ENCODE data around the gene SFN. TPM values are rescaled to one million over a fixed set of nuclear protein-coding genes. Genes with fewer than 3 reads are reported as not detected.

Gene SFN
- total RNA-seq, 4 donors from 2014 or later, result 0.81 to 51.6 (median 6.9) TPM

- Histone ChIP-seq H3K27me3 (no peaks in the 10 kb centered on the region), H3K36me3 (peaks cover 0 to 82% of the 10 kb centered on the region in 2 donors), H3K4me1 (peaks cover 3 to 35% (median 17%) of the 10 kb centered on the region in 3 donors), H3K27ac (no peak overlapping the region), H3K9me3 (no peaks in the 10 kb centered on the region), H3K4me3 (no peak overlapping the region)
- no peak for ATAC-seq
- 100% methylated on average over 1 of the region's 1 CpG; no CpG with 5 or more reads in 1 of the 2 donors for WGBS, 2 donors (ENCODE audit: low coverage in 1 of 2)
- no peak for TF ChIP-seq POLR2AphosphoS5 (IDR thresholded peaks at IDR 0.05)
- TF ChIP-seq EP300 (IDR thresholded peaks at IDR 0.05), result no peak
- TF ChIP-seq POLR2A (IDR thresholded peaks at IDR 0.05), result no peak
- no peak for TF ChIP-seq CTCF (IDR thresholded peaks at IDR 0.05)
Measured at GRCh38 chr1:26888231-26888630, 25.3 kb downstream of the SFN start.

- H3K4me1 ChIP-seq, result peaks cover 3 to 38% (median 17%) of the 10 kb centered on the region in 3 donors
- ATAC-seq, result peak; percentile 89
- TF ChIP-seq POLR2A (IDR thresholded peaks at IDR 0.05) (peak; percentile 58 to 64), POLR2AphosphoS5 (IDR thresholded peaks at IDR 0.05) (peak; percentile 89), EP300 (IDR thresholded peaks at IDR 0.05) (no peak)
- H3K27me3 ChIP-seq, result no peaks in the 10 kb centered on the region
- H3K36me3 ChIP-seq, result peaks cover 0 to 82% of the 10 kb centered on the region in 2 donors
- peak within 1 kb of the TSS; percentile 79 to 98 (median 90) for H3K27ac ChIP-seq
- no peaks in the 10 kb centered on the region for H3K9me3 ChIP-seq
- WGBS, 2 donors (ENCODE audit: low coverage in 1 of 2), result 1 to 3% methylated on average over 8 to 21 of the region's 89 CpGs
- peak within 1 kb of the TSS; percentile 67 to 96 for H3K4me3 ChIP-seq
Measured at GRCh38 chr1:26889551-26890466, 26.9 kb downstream of the SFN start, which contains the start of gene GPN2. GPN2 (minus strand) TSS chr1:26890283; CDS start chr1:26890096, 187 bp downstream.

- no peaks in the 10 kb centered on the region for H3K27me3 ChIP-seq
- H3K36me3 ChIP-seq, result peaks cover 0 to 82% of the 10 kb centered on the region in 2 donors
- peak; percentile 32 for ATAC-seq
- TF ChIP-seq CTCF (IDR thresholded peaks at IDR 0.05) (no peak), POLR2AphosphoS5 (IDR thresholded peaks at IDR 0.05) (no peak), POLR2A (IDR thresholded peaks at IDR 0.05) (no peak), EP300 (IDR thresholded peaks at IDR 0.05) (no peak)
- H3K4me3 ChIP-seq, result peak overlapping the region; percentile 67 to 96
- no peaks in the 10 kb centered on the region for H3K9me3 ChIP-seq
- 2 to 14% methylated on average over 2 to 10 of the region's 12 CpGs for WGBS, 2 donors (ENCODE audit: low coverage in 1 of 2)
- peaks cover 3 to 41% (median 17%) of the 10 kb centered on the region in 3 donors for H3K4me1 ChIP-seq
- H3K27ac ChIP-seq, result peak overlapping the region; percentile 79 to 98 (median 90)
Measured at GRCh38 chr1:26890467-26890796, 27.5 kb downstream of the SFN start.

- Histone ChIP-seq H3K4me1 (peaks cover 2 to 35% (median 12%) of the 10 kb centered on the region in 3 donors), H3K27me3 (no peaks in the 10 kb centered on the region), H3K4me3 (no peak overlapping the region), H3K36me3 (peaks cover 0 to 81% of the 10 kb centered on the region in 2 donors), H3K27ac (no peak overlapping the region), H3K9me3 (no peaks in the 10 kb centered on the region)
- WGBS, 2 donors (ENCODE audit: low coverage in 1 of 2), result 83 to 87% methylated on average over 3 to 12 of the region's 13 CpGs
- ATAC-seq, result no peak
- TF ChIP-seq EP300 (IDR thresholded peaks at IDR 0.05) (no peak), POLR2A (IDR thresholded peaks at IDR 0.05) (no peak), CTCF (IDR thresholded peaks at IDR 0.05) (no peak), POLR2AphosphoS5 (IDR thresholded peaks at IDR 0.05) (no peak)
Measured at GRCh38 chr1:26894263-26894662, 31.3 kb downstream of the SFN start.

- Histone ChIP-seq H3K4me1 (peaks cover 6 to 34% (median 10%) of the 10 kb centered on the region in 3 donors), H3K27ac (no peak overlapping the region), H3K9me3 (no peaks in the 10 kb centered on the region), H3K36me3 (peaks cover 0 to 66% of the 10 kb centered on the region in 2 donors), H3K4me3 (no peak overlapping the region), H3K27me3 (no peaks in the 10 kb centered on the region)
- ATAC-seq, result no peak
- 81 to 83% methylated on average over 1 to 4 of the region's 9 CpGs for WGBS, 2 donors (ENCODE audit: low coverage in 1 of 2)
- no peak for TF ChIP-seq EP300 (IDR thresholded peaks at IDR 0.05)
- TF ChIP-seq CTCF (IDR thresholded peaks at IDR 0.05), result no peak
- no peak for TF ChIP-seq POLR2AphosphoS5 (IDR thresholded peaks at IDR 0.05)
- TF ChIP-seq POLR2A (IDR thresholded peaks at IDR 0.05), result no peak
Measured at GRCh38 chr1:26897351-26897750, 34.4 kb downstream of the SFN start.

All from gastroesophageal sphincter (tissue), 4 donors.